GM19351 (cell line): ENCODE results near the gene SRSF12.

ENCODE experiments used
- ATAC-seq: cut with Tn5 transposase; IDR thresholded peaks from one replicate; pipeline ENCODE4 v1.9.1; 2021; ENCODE audit warnings: mild to moderate bottlenecking, moderate library complexity; ENCODE audit not compliant: unreplicated experiment

SRSF12 gene

DNA sequence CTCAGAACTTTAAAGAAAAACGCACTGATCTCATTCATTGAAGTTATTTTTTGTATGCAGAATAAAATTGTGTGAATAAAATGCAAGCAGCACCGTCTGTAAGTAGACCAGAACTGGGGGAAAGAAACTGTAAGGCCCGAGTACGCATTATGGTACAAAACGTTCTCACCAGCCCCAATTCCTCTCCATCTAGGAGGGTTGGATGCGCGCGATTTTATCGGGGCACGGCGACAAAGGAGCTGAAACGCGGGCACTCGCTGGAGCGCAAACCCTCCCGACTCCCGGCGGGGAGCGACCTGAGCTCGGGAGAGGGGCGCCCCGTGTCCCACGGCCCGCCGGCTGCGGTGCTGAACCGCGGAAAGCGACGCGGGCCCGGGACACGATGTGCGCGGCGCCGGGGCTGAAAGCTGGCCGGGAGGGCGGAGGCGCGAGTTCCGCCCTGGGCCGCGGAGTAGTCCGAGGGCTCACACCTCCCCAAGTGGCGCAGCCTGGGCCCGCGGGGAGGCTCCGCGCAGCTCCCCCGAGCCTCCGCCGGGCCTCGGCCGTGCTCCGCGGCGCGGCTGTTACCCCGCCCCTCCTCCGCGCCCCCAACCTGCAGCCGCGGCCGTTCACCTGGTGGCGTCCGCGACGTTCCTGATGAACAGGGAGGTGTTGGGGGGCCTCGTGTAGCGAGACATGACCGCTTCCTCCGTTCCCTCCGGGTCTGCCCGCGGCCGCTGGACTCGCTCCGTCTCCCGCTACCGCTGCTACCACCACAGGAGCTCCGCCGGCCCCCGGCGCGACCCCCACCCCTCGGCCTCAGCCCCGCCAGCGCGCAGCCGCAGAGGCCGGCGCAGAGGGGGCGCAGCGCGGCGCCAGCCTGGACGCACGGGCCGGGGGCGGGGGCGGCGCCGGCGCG, at the start of gene SRSF12:
Gene SRSF12, minus strand, starts transcription at position 861 of the 898 bp plus-strand sequence. Its CDS starts 184 bp downstream, at position 677.
- peak; percentile 87 for ATAC-seq

DNA sequence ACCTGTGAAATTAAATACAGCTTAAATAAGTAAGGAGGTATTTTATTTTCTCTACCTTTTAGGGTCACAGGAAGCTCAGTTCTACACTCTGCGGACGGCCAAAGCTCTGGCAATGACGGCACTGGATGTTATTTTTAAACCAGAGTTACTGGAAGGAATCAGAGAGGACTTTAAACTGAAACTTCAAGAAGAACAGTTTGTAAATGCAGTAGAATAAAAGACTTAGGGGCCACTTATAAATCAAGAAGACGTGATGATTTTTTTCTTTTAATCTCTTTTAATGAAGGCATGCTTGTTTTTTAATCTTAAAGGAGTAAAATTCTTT, 44.1 kb upstream of the SRSF12 start:
- no peak for ATAC-seq

DNA sequence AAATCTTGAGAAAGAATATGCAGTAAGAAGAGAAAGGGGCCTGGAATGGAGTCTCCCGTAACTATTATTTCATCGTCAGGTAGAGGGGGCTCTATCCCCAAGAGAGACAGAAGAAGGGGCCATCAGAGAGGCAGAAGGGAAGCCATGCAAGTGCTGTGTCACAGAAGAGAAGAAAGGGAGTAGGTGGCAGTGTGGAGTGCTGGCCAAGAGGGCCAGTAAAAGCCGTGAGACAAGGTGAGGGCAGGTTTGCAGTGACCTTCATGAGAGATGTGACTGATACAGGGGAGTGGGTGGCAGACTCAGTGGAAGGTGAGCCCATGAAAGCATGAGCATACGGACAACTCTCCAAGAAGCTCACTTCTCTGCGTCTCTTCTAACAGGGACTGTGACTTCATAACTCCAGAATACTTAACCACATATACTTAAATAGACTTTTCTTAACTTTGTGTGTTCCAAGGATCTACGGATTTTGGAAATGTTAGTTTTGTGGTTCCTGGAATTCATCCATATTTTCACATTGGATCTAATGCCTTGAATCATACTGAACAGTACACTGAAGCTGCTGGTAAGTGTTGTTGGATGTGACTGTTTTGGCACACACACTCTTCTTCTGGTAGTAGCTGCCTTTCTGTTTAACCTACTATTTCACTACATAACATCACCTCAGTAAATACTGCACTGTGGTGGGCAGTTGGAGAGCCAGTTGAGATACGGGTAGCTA, 43.6 kb upstream of the SRSF12 start:
- no peak for ATAC-seq

DNA sequence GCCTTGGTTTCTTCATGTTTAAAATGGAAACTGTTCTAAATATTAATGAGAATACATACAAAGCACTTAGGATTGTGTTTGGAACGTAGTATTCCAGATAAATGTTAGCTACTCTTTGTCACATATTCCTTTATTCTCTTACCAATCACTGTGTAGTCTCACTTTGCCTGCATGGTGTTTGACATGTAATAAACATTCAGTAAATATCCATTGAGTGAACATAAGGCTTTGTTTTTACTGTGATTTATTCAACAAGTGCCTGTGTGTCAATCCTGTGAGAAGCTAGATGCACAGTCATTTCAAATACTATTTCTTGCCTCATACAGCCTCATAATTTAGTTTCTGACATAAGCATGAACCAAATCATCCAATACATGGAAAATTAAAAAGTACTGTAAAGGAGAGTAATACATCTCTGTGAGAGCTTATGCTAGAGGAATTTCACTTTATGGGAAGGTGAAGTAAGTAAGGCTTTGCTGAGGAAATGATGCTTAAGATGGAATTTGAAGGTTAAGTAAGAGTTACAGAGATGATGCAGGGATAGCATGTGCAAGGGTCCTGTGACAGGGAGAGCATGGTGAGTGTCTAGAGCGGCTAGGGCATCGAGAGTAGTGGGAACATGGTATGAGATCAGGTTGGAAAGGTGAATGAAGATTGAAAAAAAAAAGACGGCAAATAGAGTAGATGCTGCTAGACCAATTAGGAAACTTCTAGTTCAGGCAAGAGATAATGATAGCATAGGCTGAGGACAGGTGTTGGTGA, 42.6 kb upstream of the SRSF12 start:
- ATAC-seq: no peak

DNA sequence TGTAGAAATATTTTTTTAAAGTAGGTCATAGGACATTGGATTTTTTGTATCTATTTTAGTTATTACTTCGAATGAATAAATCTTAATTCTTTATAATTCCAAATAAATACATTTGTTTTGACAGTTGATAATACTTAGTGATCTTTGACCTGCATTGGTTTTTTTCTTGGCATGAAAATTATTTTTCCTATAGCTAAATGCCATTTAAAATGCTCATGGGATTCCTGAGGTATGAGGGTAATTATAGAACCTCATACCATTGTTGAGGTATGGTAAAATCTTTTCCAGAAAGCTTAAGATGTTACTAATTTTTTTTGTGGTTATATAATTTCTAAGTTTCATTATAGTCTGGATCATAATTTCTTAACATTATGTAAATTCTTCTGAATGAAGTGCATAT, 36.3 kb upstream of the SRSF12 start:
- ATAC-seq: no peak

DNA sequence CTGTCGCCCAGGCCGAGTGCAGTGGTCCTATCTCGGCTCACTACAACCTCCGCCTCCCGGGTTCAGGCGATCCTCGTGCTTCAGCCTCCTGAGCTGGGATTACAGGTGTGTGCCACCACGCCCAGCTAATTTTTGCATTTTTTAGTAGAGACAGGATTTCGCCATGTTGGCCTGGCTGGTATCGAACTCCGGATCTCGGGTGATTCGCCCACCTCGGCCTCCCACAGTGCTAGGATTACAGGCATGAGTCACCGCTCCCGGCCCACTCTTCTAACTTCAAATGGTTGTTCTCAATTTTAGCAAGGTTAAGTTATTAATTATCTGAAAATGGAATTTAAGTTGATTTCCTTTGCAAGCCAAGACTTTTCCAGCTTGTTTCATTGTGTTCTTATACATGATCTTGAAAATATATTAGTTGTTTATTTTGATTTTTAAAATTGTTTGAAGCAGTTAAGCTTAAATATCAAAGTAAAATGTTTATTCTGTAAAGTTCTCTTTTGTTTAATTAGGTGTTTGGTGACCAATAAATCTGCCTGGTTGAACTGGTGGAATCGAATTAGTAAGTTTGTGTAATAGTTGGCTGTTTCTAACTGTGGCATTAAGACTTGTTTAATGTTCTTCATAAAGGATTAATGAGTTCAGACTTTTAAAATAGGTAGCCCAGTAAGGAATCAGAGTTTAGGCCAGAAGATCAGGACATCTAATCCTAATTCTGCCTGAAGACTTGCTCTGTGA, 30.3 kb upstream of the SRSF12 start:
- no peak for ATAC-seq

DNA sequence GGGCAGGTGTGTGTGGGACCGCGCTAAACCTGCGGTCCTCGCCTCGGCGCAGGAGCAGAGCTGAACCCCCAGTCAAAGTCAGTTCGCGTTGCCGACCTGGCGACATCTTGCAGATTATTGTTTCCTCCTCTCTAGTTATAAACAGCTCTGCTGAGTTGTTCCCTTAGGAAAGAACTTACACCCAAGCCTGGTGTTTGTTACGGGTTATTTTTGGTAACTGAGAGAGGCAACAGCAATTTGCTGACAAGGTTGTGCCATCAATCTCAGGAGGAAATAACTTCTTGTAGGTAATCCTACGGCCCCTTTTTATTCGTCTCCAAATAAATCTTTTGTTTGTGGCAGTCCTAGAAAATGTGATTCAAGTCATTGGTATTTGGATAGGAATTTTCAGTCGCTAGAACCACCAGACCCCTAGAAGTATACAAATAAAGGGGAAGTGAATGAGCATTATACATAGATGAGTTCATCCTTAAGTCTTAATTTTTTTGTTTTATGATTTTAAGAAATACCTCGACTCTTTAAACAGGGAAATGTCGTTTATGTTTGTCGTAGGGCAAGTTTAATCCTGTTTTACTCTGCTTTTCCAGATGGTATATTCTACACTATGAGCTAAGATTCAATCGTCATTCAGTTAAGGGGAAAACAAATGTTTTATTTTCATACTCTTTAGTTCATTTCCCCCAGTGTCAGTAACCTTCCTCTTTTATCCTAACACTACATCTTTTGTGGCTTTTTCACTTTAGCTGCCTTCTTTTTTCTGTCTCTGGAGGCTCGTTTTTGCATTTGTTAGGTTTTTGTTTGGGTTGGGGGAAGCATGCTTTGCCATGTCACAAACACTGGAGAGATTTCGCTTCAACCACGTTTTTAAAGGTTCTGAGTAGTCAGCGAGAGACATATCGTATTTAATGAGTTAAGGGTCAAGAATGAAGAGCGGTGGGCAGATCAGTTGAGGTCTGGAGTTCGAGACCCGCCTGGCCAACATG, 29.1 kb upstream of the SRSF12 start:
- peak; percentile 37 for ATAC-seq

DNA sequence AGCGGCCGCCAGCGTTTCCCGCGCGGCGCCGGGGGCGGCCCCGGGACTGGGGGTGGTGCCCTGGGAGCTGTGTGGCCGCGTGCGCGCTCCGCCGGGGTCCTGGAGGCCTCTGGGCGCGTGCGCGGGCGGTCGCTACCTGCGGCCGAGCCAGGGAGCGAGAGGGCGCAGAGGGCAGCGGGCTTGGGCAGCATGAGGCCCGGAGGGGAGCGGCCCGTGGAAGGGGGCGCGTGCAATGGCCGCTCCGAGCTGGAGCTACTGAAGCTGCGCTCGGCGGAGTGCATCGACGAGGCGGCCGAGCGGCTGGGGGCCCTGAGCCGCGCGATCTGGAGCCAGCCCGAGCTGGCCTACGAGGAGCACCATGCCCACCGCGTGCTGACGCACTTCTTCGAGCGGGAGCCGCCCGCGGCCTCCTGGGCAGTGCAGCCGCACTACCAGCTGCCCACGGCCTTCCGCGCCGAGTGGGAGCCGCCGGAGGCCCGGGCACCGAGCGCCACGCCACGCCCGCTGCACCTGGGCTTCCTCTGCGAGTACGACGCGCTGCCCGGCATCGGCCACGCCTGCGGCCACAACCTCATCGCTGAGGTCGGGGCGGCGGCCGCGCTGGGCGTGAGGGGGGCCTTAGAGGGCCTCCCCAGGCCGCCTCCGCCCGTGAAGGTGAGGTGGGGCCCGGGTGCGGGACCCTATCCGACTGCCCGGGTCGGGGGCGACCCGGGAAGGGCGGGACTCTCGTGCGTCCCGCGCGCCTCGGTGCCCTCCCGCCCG, 28.3 kb upstream of the SRSF12 start, which contains the start of gene PM20D2:
Gene PM20D2, plus strand, starts transcription at position 100 of the 762 bp plus-strand sequence. Its CDS starts 90 bp downstream, at position 190.
- peak; percentile 66 for ATAC-seq

DNA sequence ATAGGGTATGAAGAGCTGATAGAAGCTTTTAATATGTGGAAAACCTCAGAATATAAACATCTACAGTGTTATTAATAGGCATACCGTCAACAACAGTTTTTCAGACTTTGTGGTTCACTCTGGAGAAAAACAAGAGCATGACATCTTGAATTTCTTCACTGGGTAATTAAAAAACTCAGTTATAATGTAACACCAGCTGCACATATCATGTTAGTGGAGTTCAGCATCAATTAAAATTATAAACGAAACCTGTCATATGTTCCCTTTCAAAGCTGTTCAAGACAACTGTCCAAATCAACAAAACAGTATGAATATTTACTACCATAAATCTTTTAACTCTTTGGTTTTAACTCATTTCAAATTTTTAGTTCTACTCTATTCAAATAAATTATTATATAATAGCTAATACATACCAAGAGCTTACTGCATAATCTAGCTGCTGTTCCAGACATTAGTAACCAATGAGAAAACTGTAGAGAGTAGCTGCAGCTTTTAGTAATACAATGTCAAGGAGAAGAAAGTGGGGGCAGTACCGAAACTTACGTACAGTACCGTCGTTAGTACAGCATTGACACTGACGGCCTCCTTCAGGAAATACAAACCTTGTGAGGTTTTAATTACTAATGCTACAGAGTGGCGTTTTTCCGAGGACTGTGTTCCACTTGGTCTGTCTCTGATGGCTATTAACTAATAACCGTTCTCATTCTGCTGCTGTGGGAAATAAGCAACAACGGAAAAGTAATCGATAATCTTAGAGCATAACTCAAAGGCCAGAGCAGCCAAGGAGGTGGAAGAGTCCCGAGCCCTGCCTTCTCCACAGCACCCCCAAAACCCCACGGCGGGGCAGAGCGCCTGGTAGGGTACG, 27.5 kb upstream of the SRSF12 start:
- ATAC-seq: peak; percentile 56

DNA sequence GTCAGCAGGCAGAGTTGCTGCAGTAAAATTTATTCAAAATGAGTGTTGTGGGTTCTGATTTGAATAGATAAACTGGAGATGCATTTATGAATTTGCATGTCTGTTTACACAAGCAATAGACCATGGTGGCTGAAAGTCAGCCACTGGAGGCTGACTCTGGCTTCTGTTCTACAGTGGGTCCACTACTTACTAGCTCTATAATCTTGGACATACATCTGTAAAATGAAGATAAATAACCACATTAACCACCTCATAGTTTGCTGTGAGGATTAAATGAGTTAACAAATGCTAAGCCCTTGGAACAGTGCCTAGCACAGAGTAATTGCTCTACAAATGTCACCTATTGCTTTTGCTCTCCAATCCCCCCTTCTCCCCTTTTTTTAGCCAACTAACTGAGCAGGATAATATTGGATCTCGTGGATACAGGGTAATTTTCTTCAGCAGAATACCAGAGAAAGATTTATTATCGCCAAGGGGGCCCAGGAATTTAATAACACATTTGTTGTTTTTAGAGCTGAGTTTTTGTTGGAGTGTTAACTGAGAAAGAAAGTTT, 26.6 kb upstream of the SRSF12 start:
- ATAC-seq: peak; percentile 25

DNA sequence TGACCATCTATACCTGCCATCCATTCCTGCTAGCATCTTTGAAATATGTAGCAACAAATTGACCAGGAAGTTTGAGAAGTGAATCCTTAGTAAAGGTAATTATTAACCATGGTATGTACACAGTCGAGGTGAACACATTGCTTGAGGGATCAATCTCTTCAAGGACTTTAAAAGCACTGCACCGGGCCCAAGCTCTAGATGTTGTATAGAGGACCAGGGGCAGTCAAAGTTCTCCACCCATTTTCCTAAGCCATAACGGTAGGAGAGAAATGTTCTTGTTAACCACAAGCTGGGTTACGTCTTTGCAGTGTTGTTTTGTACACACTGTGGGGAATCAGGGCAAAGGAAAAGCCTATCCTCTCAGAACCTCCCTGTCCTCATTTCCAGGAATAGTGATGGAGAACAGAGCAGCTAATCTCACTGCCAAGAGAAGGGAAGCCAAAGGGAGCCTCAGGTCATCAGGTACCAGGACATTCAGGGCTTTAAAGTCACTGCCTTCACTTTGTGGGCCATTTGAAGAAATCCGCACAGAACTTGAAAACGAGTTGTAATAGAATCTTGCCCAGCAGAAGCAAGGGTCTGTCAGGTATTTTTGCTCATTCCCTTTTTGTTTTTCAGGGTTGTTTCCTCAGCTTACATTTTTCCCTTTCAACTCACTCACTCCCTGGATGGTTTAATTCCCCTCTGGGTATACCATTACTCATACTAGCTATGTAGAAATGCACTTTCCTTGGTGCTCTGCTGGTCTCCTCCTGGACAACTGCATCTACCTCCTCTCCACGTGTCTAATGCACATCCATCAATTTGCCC, 22.7 kb upstream of the SRSF12 start:
- no peak for ATAC-seq

DNA sequence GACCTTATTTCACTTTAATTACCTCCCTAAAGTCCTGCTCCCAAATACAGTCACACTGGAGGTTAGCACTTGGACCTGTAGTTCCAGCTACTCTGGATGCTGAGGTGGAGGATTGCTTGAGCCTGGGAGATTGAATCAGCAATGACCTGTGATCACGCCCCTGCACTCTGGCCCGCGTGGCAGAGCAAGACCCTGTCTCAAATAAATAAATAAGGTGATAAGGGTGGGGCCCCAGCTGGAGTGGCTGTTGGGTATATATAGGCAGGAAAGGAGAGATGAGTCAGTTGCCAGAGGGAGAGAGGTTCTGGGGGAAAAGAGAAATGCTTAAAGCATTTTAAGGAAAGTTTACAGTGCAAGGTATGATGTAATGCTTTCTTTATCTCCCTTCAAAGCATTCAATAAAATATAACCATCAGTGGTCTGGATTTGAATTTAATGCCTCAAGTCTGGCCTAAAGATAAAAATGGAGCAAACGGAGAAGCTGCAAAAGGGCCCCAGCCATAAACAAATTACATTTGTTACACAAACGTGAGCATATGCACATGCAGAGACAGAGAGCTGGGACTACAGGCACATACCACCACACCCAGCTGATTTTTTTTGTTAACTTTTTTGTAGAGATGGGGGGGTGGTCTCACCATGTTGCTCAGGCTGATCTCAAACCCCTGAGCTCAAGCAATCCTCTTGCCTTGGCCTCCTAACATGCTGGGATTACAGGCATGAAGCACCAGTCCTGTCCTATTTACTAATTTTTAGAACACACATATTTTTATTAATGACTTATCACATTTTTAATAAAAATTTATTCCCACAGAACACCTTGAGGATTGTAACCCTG, 21.9 kb upstream of the SRSF12 start:
- no peak for ATAC-seq

DNA sequence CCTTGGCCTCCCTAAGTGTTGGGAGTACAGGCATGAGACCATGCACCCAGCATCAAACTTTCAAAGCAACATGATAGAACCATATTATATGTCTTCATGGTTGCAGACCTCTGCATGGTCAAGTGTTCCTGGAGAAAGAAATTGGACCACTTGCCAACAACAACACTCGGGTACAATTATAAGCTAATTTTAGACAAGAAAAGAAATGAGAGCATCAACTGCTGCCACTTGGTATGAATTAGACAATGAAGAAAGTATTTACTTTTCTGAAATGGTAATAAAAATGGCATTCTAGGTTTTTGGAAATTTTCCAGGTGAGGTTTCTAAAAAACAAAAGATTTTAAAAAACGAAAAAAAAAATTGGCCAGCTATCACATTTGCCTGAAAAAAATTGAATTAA, 20.3 kb upstream of the SRSF12 start:
- ATAC-seq: no peak

DNA sequence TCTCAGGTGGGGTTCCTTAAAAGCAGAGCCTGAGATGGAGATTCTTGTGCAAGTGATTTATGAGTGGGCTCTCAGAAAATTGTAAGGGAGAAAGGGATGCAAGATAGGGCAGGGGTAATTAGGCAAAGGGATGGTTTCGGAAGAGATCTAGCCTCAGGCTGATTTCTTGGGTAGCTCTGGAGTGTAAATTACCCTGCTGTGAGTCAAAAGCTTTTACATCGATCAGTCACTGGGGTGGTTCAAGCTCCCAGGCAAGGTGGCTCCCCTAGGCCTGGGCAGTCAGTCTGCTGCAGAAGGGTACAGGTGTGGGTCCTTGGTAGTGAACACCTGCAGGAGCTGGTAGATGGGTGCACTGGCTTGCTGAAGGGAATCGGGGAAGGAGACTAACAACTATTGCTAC, 16.9 kb upstream of the SRSF12 start:
- ATAC-seq: no peak

DNA sequence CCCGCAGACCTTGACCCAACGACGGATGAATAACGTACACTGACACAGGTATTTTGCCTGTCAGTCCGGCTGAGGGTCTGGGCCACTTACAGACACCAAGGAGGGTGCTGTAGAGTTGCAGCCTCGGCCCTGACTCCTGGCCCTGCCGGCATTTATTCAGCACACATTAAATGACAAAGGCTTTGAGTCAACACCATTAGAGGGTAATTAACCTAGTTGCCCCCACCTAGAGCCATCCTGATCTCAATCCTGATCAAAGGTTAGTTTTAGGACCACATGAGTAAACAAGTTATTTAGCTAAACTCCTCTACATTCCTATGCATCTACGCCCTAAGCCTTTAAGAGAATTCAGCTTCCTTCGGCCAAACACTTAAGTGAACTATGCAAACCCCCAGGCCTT, 16.1 kb upstream of the SRSF12 start:
- no peak for ATAC-seq

DNA sequence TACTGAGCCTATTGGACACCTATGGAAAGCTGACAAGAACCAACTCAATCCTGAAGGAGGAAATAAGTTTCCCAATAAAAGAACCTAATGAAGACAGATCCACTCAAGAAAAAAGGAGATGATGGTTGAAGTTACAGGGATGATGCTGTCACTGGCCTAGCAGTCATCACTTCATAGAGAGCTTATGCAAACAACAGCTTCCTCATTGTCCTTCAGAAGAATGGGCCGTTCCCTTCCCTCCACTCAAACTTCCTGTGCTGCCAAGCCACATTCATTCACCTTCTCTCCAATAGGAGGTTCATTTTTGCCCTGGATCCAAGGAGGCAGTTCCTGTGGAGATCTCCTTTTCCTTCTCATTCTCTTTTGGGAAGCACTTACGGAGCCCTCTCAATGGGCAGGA, 14.2 kb upstream of the SRSF12 start:
- no peak for ATAC-seq
